A204.1 (cell line): ENCODE results near the gene CD101.

Experiments
- FAIRE-seq: peaks from 2 replicates; lab custom pipeline; 2012; peaks lifted over from hg19 to GRCh38; lab: Jason Lieb, UNC

The CD101 gene

DNA sequence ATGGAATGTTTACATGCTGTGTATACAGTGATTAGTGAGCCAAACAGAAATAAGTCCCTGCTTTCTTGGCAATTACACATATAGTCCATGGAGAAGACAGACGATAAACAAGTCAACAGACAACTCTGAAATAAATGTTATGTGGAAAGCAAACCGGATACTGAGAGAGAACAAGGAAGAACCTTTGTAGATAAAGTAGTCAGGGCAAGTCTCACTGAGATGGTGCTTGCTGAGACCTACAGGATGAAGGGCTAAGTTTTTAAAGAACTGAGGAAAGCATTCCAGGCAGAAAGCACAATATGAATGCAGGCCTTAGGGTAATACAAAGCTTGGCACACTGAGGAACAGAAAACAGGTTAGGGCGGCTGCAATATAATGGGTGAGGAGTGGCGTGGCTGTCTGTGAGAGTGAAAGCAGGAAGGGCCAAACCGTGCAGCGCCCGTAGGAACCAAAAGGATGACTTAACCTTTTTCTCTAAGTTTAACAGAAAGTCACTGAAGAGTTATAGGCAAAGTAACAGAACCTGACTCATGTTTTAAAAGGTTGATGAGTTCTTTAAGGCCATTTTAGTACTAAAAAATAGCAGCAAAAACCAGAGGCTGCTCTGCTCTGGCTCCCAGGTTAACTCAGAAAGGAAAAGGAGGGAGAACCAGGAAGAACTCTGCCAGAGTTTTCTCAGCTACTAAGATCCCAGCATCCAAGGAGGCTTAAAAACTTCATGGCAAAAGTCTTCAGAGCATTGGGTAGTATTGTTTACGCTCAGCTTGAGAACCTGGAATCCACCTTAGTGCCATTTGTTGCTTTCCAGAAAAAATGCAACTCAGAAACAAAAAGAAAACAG is 49.9 kb downstream of the CD101 start:
- FAIRE-seq: no peak

DNA sequence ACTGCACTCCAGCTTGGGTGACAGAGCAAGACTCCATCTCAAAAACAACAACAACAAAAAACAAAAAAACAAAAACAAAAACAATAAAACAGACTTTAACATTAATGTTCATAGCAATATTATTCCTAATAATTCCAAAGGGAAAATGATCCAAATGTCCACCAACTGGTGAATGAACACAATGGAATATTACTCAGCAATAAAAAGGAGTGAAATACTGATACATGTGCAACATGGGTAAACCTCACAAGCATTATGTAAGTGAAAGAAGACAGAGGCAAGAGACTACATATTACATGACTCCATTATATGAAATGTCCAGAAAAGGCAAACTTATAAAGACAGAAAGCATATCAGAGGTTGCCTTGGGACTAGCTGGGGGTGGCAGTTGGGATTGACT is 52.5 kb downstream of the CD101 start:
- FAIRE-seq: no peak

DNA sequence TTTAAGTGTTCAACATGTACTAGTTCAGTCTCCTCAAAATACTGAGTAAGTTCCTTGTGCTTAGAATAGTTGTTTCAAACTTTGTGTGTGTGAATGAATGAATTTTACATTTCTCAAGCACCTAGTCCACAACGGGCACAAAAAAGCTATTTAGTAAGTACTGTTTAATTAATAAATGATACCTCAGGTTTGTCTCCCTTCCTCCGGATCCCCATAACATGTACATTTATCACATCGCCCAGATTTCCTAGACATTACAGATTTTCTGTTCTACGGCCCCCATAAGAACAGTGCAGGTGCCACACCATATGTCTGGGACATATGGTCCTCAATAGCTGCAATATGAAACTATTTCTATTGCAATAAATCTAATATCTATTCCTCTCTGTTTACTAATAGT is 57.2 kb downstream of the CD101 start:
- FAIRE-seq: no peak

DNA sequence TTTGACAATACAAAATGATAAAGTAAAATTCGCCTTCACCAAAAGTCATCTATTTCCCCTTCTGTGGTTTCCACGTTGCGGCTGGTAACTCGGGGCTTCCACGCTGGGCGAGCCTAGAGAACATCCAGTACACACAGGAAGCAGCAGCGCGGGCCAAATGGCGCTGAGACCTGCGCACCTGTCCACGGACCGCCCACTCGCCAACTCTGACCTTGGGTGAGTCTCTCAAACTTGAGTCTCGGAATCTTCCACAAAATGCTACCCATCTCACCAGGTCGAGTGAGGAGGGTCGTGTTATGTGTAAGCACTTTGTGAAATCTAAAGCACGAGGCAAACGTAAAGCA is 57.7 kb downstream of the CD101 start:
- no peak for FAIRE-seq

DNA sequence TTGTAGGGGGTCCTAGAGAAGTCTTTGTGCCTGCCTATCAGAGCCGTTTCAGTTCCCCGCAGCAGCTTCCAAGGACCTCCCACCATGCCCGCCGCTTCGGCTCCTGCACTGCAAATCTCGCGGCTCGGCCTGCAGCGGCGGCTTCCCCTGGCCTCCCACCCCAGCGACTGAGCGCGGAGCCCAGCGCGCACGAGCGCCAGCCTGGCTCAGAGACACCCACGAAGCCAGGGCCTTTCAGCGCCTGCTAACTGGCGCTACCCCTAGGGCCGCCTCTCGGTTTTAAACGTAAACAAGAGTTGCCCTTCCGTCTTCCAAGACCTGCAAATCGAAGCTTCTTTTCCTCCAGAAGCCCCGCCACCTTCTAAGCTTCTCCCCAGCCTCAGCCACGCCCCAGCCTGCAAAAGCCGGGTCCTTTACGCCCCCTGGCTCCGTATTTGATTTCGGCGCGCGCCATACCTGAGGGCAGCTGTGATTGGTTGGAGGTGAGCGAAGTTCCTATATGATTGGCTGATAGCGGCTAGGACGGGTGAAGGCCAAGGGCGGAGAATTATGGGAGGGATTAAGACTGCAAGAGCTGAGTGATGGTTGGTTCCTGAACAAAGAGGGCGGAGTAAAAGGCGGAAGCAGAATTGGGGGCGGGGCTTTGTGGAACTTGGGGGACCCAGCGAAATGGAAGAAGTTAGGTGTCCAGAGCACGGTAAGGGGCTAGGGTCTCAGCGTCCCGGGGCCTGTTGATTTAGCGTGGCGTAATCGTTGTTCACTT is 58.3 kb downstream of the CD101 start, which contains the start of gene TTF2:
TTF2 (plus strand) TSS at position 649 of the 763 bp plus-strand sequence; CDS start at position 670, 21 bp downstream.
- peak; percentile 99 for FAIRE-seq

DNA sequence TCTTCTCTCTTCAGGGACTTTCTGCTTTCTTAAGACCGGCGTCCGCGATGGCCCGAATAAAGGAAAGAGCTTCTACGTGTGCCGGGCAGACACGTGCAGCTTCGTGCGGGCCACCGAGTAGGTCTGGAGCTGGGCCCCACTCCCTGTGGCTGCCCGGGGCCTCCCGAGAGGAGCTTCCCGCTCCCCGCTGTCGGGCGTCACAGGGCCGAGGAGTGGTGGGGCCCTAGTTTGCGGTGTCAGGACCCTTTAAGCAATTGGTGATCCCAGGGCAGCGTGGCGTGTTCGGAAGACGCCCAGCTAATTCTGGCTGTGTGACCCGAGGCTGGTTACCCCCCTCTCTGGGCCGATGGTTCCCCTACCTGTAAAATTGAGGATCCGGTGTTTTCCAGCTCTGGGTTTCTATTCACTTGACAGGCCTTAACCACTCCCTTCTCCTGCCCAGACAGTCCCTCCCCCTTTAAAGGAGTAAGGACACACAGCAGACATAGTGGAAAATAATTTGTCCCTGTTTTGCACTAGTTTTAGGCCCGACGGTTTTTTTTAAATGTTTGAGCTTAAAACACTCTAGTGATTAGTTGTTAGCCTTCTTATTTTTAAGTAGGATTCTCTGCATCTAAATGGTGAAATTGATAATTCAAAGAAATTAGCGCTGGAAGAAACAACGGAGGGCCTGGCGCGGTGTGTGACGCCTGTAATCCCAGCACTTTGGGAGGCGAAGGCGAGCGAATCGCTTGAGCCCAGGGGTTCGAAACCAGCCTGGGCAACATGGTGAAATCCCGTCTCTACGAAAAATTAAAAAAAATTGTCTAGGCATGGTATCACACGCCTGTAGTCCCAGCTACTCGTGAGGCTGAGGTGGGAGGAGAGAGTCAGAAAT is 59.1 kb downstream of the CD101 start:
- FAIRE-seq: no peak

DNA sequence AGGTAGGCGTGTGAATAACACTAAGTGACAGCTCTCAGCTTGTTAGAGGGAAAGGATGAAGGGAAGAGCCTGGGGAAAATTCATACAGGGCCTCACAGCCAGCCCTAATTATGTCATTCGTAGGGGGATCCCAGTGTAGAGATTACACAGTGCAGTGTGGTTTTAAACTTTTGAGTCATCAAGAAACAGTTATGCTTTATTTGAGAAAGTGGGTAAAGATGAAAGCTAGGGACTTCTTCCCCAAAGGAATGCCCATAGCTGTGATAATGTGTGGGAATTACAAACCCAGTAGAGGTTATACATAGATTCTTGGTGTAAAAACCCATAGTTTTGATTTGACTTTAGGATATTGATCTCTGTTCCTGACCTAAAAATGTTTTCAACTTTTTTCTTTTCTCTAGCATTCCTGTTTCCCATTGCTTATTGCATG is 60.4 kb downstream of the CD101 start:
- FAIRE-seq: no peak

DNA sequence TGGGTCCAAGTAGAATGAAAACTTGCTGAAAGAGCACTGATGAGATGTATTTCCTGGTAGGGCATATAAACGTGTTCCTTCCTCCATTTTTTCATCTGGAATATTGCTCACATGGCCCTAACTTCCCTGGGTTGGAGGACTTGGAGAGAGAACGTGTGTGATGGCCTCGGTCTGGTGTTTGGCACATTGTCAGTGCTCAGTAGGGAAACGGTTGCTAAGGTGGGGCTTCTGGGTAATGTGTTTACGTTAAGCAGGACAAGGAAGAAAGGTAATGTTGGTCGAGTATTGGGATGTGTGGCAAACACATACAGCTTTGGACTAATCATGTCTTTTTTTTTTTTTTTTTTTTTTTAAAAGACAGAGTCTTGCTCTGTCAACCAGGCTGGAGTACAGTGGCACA is 64.8 kb downstream of the CD101 start:
- no peak for FAIRE-seq

DNA sequence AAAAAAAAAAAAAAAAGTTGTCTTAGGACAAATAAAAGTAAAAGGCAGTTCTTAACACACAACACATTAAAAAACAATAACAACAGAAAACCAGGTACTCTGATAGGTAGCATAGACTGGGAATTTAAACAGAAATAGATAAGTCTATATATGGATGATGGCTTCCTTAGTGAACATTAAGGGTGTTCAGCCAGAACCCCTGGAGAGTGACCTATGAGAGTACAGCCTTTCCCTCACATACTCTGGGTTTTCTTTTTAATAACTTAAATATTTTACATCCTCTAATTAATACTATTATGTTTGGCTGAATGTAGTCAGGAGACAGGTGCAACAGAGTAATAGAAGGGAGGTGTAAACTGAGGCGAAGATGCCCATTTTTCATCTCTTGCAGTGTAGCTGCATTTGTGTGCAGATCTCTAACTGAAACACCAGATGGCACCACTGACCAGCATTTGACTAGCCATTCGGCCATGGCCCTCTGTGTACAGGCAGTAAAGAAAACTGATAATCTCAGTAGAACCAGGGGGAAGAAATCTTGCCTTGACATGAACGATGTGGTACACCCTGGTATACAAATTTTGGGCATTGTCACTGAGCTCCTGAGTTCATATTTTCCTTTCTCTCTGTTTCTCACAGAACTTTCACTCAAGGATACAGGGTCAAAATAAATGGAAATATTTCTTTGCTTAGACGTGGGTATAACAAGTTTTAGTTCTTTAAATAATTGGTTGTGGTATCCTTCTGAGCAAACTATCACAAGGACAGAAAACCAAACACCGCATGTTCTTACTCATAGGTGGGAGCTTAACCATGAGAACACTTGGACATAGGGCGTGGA is 66.2 kb downstream of the CD101 start:
- FAIRE-seq: no peak

DNA sequence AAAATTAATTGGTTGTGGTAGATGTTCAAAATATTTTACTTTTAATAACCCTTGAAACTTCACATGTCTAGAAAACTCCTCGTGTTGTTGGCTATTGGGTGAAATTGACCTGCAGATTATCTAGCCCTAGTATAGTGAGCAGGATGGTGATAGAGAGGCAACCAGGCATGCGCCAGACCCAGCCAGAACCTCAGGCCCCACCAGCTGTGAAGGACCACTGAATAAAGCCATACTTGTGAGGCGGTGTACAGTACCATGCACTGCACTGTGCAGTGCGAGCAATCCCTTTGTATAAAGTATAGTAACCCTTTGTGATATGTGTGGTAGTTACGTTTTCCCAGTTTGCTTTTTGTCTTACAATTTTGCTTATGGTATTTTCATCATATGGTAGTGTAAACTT is 67.0 kb downstream of the CD101 start:
- no peak for FAIRE-seq

DNA sequence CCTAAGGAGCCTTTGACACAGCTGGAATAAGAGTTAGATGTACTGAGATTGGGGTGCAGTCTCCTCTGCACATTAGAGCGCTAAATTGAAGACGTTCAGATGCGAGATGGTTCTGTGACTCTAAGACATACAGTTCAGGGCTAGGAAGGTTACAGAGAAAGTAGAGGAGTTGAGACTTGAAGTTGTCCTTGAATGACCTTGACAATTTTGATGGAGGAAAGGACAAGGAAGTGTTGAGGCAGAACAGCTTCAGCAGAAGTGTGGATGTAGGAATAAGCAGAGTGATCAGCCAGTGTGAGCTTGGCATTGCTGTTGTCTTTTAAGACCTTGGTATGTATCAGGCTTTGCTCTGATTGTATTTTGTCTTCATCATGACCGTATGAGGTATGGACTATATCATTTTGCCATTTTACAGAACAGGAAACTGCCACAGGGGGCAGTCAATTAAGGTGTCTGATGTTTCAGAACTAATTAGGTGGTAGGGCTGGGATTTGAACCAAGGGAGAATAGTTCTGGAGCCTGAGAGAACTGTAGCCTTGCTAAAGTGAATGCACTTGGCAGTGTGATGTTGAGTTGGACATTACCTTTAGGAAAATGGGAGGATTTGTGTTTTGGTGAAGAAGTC is 67.8 kb downstream of the CD101 start:
- FAIRE-seq: no peak

DNA sequence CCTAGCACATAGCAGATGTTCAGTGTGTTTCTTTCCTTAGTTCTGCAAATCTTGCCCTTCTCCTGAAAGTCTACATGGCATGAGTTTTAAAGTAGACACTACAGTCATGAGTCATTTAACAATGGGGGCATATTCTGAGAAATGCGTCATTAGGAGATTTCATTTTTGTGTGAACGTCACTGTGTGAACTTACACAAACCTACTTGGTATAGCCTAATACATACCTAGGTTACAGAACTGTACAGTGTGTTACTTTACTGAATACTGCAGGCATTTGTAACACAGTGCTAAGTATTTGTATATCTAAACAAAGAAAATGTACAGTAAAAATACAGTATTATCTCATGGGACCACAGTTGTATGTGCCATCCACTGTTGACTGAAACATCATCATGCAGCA is 68.6 kb downstream of the CD101 start:
- no peak for FAIRE-seq

DNA sequence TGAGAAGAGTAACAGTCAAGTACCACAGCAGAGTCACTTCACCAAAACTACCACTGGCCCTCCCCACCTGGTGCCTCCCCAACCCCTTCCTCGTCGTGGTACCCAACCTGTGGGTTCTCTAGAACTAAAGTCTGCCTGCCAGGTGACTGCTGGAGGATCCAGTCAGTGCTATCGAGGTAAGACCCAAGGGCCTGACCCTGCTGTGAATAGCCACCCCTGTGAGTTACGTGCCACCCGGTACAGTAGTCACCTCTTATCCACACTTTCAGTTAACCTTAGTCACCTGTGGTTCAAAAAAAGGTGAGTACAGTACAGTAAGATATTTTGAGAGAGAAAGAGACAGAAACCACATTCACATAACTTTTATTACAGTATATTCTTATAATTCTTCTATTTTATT is 75.1 kb downstream of the CD101 start:
- no peak for FAIRE-seq

DNA sequence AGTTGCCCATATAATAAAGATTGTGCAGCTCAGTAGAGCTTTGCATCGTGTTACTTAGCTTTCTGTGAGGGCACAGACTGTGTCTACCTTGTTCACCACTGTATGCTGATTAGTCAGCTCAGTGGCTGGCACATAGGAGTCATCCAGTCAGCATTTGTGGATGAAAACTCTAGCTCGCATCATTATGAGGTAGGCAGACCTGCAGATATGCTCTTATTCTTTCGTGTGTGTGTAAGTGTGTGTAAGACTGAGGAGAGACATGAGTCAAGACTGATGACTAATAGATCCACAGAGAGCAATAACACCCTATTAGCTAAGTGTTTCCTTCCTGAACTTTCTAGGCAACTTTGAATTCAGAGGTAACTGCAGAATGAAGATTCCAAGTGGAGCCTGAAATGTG is 75.7 kb downstream of the CD101 start:
- FAIRE-seq: no peak

DNA sequence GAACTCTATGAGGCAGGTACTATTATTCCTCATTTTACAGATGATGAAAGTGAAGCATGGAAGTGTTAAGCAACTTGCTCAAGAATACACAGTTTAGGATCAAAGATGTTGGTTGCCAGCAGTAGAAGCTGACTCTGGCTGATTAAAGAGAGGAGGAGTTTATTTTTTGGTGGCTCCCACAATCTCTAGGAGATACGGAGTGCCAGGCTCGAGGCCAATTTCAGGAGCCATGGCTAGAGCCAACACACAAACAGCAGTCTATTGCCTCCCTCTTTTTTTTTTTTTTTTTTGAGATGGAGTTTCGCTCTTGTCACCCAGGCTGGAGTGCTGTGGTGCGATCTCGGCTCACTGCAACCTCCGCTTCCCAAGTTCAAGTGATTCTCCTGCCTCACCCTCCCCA is 78.2 kb downstream of the CD101 start:
- FAIRE-seq: no peak

DNA sequence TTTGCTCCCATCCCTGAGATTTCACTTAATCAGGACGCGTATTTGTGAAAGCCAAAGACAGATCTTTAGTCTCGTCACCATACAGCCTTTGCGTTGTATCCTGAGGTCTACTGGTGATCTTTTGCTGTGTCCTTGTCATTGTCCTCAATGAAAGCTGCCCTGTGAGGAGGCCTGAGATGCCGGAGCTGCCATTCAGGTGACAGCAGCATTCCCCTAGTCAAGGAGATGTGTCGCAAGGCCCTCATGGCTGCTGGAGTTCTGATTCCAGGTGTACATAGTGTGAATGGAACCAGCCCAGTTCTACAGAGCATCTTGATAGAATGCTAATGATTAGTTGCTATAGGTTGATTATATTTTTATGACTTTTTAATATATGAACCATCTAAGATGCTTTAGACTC is 82.7 kb downstream of the CD101 start:
- FAIRE-seq: no peak
